GM04503 (cell line): Measurements from ENCODE around the gene AXL.
A peak's percentile ranks its signal among the peaks of the same experiment; 100 is the strongest.

Source experiments
- DNase-seq: peaks from one replicate; pipeline ENCODE4 v3.0.0-alpha.2; 2012; ENCODE audit warnings: low read depth

The AXL gene

GRCh38 chr19:41235480-41235879 is 16.5 kb downstream of the AXL start:
- DNase-seq, result no peak

GRCh38 chr19:41238244-41238643 is 19.2 kb downstream of the AXL start:
- DNase-seq, result no peak

- no peak for DNase-seq
These were observed 20.3 kb downstream of the AXL start for GRCh38 chr19:41239363-41239762.

GRCh38 chr19:41239961-41240574 is 21.0 kb downstream of the AXL start:
- no peak for DNase-seq

- no peak for DNase-seq
These were observed 22.8 kb downstream of the AXL start for GRCh38 chr19:41241859-41242258.

- no peak for DNase-seq
These were observed 25.1 kb downstream of the AXL start for GRCh38 chr19:41244117-41244516.

- no peak for DNase-seq
These were observed 26.8 kb downstream of the AXL start for GRCh38 chr19:41245843-41246242.

GRCh38 chr19:41248895-41249294 is 29.9 kb downstream of the AXL start:
- no peak for DNase-seq

- DNase-seq, result no peak
These were observed 30.8 kb downstream of the AXL start for GRCh38 chr19:41249707-41250423.

- no peak for DNase-seq
These were observed 34.6 kb downstream of the AXL start for GRCh38 chr19:41253660-41254059.

- DNase-seq, result no peak
These were observed 36.1 kb downstream of the AXL start for GRCh38 chr19:41255171-41255570.

- DNase-seq, result peak; percentile 25
These were observed 42.6 kb downstream of the AXL start for GRCh38 chr19:41261474-41262190.

GRCh38 chr19:41263042-41263849 is 44.2 kb downstream of the AXL start:
- DNase-seq, result peak; percentile 53

GRCh38 chr19:41263850-41264580 is 45.0 kb downstream of the AXL start, which contains the start of gene HNRNPUL1:
Gene HNRNPUL1 (plus strand): TSS chr19:41264372. CDS start chr19:41264504, 132 bp downstream.
- DNase-seq, result peak; percentile 100

GRCh38 chr19:41264581-41265394 is 45.8 kb downstream of the AXL start:
- DNase-seq, result no peak

GRCh38 chr19:41265395-41266153 is 46.6 kb downstream of the AXL start:
- no peak for DNase-seq

GRCh38 chr19:41269055-41269454 is 50.0 kb downstream of the AXL start:
- no peak for DNase-seq

GRCh38 chr19:41269571-41269970 is 50.5 kb downstream of the AXL start:
- DNase-seq, result no peak

GRCh38 chr19:41273076-41273475 is 54.1 kb downstream of the AXL start:
- no peak for DNase-seq

- no peak for DNase-seq
These were observed 55.8 kb downstream of the AXL start for GRCh38 chr19:41274802-41275201.
